Activated CD4-positive, alpha-beta T cell treated with anti-CD3 and anti-CD28 coated beads, Interleukin-2, amount 50 U/mL, for 48 hours (primary cell): ENCODE data around the gene PLCB3.
"Not testable (repeated sequence)": the region's sequence is repeated elsewhere in the genome, so short reads cannot be mapped to it uniquely, and the experiment has no call there.

ENCODE experiments used
- DNase-seq, 2 experiments: peaks; one replicate each; pipeline ENCODE4 v3.0.0-alpha.2; 2020

Gene PLCB3

DNA sequence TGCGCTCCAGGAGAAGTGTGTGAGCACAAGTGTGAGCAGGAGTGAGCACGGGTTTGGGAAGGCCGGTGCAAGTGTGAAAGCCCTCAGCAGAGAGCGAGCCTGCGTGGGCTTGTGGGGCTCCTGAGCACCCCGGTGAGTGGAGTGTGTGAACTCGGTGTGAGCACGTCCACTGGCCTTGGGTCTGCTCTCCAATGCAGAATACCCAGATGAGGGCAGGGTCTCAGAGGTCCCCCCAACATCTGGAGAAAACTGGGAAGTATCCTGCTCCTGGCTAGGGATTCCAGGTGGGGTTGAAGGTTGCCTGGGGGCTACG is 55.2 kb downstream of the PLCB3 start:
- DNase-seq, result no peak

- no peak for DNase-seq
These were observed 55.7 kb downstream of the PLCB3 start for GRCh38 chr11:64306876-64307622.

DNA sequence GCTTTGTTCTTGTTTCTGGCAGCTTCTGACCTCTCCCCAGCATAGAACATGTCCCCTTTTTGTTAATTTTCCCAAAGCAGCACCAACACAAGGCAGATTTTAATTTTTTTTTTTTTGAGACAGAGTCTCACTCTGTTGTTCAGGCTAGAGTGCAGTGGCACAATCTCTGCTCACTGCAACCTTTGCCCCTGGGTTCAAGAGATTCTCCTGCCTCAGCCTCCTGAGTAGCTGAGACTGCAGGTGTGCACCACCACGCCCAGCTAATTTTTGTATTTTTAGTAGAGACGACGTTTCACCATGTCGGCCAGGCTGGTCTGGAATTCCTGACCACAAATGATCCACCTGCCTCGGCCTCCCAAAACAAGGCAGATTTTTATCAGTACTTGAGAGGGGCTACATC is 56.5 kb downstream of the PLCB3 start:
- not testable (repeated sequence) for DNase-seq

GRCh38 chr11:64312947-64313346 is 61.6 kb downstream of the PLCB3 start:
- DNase-seq, result no peak

GRCh38 chr11:64313491-64314145 is 62.3 kb downstream of the PLCB3 start:
- DNase-seq, result no peak

DNA sequence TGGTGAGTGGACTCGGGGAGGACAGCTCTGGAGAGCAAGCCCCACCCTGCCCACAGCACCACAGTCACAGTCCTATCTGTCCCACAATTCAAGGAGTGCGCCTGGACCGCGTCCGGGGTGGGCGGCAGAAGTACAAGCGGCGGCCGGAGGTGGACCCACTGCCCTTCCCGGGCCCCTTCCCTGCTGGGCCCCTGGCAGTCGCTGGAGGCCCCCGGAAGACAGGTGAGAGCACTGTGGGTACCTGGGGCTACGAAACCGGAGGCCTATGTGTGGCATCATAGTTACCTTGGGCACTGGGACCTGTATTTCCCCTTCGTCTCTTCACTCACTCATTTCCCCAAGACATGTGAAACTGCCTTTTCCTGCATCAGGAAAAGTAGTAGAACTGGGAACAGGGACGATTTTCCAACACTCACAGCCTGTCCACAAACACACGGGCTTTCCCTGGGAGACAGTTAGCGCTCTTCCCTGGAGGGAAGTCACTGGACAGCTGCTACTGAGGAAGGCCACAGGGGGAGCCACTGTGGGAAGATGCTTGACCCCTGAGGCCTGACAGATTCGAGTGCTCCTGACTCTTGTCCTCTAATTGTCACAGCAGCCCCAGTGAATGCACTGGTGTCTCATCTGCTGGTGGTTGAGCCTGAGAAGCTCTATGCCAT is 62.9 kb downstream of the PLCB3 start:
- no peak for DNase-seq

DNA sequence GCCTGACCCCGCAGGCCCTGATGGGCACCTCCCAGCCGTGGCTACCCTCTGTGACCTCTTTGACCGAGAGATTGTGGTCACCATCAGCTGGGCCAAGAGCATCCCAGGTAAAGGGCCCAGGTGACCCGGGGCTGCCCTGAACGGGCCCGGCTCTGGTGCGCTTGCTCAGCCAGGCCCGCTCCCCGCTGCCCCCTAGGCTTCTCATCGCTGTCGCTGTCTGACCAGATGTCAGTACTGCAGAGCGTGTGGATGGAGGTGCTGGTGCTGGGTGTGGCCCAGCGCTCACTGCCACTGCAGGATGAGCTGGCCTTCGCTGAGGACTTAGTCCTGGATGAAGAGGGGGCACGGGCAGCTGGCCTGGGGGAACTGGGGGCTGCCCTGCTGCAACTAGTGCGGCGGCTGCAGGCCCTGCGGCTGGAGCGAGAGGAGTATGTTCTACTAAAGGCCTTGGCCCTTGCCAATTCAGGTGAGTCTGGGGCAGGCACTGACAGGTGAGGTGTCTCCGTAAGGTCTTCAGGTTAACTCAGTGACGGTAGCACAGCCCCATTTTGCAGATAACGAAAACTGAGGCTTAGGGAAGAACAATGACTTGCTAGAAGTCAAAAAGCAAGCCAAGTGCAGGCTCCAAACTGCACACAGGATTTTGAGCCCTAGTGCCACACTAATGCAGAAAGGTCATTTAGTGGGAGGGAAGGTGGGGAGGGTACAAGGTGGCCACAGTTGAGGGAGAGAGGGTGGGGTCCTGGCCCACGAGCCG is 63.7 kb downstream of the PLCB3 start:
- DNase-seq, result no peak

- not testable (repeated sequence) for DNase-seq
These were observed 64.6 kb downstream of the PLCB3 start for GRCh38 chr11:64315667-64316526.

- DNase-seq, result peak; percentile 40 to 41
These were observed 65.5 kb downstream of the PLCB3 start for GRCh38 chr11:64316672-64317324.

- DNase-seq, result peak; percentile 96 to 97
These were observed 66.1 kb downstream of the PLCB3 start, which contains the start of gene TRMT112 for GRCh38 chr11:64317325-64317960. Gene TRMT112, minus strand, starts transcription at chr11:64317559. Its CDS starts 33 bp downstream, at chr11:64317526.

DNA sequence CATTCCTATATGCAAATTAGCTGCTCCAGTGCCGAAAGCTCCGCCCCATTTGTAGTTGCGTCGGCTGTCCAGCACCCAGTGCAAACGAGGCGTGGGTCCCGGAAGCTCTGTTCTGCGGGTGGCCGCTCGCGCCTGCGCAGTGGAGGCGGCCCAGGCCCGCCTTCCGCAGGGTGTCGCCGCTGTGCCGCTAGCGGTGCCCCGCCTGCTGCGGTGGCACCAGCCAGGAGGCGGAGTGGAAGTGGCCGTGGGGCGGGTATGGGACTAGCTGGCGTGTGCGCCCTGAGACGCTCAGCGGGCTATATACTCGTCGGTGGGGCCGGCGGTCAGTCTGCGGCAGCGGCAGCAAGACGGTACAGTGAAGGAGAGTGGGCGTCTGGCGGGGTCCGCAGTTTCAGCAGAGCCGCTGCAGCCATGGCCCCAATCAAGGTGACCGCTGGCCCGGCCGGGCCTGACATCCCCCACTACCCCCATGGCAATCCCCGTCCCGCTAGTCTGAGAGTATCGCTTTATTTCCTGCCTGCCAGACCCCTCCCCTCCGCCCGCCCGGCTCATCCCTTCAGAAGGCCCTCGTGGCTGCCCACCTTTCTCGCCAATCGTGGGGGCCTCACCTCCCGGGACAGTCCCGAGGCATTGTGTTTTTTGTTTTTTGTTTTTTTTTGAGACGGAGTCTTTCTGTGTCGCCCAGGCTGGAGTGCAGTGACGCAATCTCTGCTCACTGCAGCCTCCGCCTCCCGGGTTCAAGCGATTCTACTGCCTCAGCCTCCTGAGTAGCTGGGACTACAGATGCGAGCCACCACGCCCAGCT is 66.8 kb downstream of the PLCB3 start, which contains the start of gene PRDX5:
TSS of gene PRDX5 (plus strand) at position 161 of the 805 bp plus-strand sequence. CDS start at position 256, 95 bp downstream.
- peak; percentile 92 to 95 for DNase-seq
